ENCODE results near the gene ARHGEF40.
"Not testable (repeated sequence)": the region's sequence is repeated elsewhere in the genome, so short reads cannot be mapped to it uniquely, and the experiment has no call there.

The ARHGEF40 gene

DNA sequence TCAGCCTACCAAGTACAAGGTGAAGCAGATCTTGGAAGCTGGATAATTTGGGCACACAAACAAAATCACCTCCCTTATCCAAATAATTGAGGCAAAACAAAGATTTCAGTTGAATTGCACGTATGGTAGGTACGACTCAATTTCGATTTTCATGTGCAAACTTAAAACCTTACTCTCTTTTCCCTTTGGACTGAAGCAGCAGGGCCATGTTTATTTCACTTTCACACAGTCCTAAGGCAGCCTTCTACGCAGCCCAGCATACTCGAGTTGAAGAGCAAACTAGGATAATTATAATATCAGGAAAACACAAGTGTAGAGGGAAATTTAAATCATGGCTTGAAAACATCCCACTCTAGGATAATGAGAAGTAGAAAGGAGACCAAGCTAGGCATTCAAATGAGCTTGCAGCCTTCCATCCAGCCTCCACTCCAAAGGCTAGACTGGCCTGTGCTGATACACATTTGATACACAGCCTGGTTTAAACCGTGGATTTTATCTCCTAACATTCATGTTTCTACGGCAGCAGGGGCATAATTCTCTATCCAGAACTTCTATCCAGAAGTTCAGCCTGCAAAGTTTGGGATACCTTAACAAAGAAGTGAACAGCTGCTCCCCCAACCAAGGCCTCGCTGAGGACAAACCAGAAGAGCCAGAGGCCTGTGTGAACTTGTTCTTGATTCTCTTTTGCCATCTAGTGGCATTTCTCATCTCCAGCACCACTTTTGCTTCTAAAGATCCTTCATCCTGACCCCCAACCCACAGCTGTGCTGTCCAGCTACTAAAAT, 30.3 kb upstream of the ARHGEF40 start:
- DNase-seq (ENCODE audit: low spot score) = no peak

- DNase-seq (ENCODE audit: low spot score) = no peak
Observed at GRCh38 chr14:21040370-21040925, 29.7 kb upstream of the ARHGEF40 start.

- not testable (repeated sequence) for DNase-seq (ENCODE audit: low spot score)
Observed at GRCh38 chr14:21040941-21041340, 29.2 kb upstream of the ARHGEF40 start.

DNA sequence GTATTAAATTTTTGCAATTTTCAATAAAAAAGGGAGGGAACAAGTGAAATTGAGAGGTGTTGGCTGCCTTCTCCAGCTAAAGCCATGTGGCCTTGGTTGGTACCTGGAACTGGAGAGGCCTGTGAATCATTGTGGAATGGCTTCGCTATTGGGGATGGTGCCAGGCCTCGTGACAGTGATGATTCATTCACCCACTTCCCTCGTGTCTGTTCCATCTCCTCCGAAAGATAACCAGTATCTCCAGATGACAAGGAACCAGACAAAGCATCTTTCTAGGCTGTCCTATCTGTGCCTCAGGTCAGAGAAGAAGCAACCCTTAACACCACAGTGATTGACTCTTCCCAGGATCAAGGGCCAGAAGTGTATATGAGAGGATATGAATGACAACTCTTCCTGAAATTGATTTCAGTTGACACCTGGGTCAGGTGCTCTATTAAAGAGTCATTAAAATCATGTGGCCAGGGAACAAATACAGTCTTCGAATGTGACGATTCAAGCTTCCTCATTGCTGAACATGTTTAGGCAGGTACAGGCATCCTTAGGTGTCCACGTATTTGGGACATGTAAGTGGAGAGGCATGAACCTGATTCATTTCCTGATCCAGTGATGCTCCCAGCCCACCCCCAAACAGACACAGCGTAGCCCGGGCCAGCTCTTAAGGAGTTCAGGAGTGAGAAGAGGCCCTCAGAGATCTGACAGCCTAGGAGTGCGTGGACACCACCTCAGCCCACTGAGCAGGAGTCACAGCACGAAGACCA, 28.2 kb upstream of the ARHGEF40 start, which contains the start of gene RNASE7:
RNASE7 (plus strand) TSS at position 687 of the 758 bp plus-strand sequence. CDS start 631 bp downstream, outside the sequence.
- no peak for DNase-seq (ENCODE audit: low spot score)

DNA sequence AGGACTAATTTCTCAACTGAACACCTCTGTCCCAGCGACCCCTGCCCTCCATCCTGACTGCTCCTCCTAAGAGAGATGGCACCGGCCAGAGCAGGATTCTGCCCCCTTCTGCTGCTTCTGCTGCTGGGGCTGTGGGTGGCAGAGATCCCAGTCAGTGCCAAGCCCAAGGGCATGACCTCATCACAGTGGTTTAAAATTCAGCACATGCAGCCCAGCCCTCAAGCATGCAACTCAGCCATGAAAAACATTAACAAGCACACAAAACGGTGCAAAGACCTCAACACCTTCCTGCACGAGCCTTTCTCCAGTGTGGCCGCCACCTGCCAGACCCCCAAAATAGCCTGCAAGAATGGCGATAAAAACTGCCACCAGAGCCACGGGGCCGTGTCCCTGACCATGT, 27.2 kb upstream of the ARHGEF40 start:
- no peak for DNase-seq (ENCODE audit: low spot score)

DNA sequence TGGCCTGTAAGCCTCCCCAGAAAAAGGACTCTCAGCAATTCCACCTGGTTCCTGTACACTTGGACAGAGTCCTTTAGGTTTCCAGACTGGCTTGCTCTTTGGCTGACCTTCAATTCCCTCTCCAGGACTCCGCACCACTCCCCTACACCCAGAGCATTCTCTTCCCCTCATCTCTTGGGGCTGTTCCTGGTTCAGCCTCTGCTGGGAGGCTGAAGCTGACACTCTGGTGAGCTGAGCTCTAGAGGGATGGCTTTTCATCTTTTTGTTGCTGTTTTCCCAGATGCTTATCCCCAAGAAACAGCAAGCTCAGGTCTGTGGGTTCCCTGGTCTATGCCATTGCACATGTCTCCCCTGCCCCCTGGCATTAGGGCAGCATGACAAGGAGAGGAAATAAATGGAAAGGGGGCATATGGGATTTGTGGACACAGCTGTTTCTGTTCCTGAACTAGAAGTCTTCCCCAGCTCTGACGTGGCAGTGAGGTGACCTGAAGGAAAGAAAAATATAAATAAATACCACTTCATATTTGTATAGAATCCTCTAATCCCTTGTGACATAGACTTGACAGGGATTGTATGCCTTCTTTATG, 26.6 kb upstream of the ARHGEF40 start:
- DNase-seq (ENCODE audit: low spot score) = no peak

GRCh38 chr14:21043974-21044618, 26.0 kb upstream of the ARHGEF40 start:
- no peak for DNase-seq (ENCODE audit: low spot score)

- no peak for DNase-seq (ENCODE audit: low spot score)
Observed at GRCh38 chr14:21047378-21047781, 22.7 kb upstream of the ARHGEF40 start.

DNA sequence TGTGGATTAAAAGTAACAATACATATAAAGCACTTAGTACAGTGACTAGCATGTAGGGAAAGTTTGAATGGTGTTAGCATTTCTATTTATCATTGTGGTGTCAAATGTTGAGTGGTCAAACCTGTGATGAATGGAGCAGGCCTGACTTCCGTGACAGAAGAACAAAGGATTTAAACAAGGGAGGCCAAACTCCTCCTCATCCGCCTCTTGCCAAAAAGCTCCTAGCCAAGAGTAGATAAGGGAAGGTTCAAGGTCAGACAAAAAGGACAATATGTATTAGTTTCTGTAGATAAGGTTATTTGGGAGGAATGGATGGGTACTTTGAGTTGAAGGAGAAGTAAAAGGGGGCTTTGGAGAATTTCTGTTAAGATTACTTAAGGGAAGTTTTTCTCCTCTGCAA, 21.5 kb upstream of the ARHGEF40 start:
- no peak for DNase-seq (ENCODE audit: low spot score)

GRCh38 chr14:21049271-21049673, 20.8 kb upstream of the ARHGEF40 start:
- DNase-seq (ENCODE audit: low spot score) = no peak

GRCh38 chr14:21050597-21050996, 19.5 kb upstream of the ARHGEF40 start:
- no peak for DNase-seq (ENCODE audit: low spot score)

DNA sequence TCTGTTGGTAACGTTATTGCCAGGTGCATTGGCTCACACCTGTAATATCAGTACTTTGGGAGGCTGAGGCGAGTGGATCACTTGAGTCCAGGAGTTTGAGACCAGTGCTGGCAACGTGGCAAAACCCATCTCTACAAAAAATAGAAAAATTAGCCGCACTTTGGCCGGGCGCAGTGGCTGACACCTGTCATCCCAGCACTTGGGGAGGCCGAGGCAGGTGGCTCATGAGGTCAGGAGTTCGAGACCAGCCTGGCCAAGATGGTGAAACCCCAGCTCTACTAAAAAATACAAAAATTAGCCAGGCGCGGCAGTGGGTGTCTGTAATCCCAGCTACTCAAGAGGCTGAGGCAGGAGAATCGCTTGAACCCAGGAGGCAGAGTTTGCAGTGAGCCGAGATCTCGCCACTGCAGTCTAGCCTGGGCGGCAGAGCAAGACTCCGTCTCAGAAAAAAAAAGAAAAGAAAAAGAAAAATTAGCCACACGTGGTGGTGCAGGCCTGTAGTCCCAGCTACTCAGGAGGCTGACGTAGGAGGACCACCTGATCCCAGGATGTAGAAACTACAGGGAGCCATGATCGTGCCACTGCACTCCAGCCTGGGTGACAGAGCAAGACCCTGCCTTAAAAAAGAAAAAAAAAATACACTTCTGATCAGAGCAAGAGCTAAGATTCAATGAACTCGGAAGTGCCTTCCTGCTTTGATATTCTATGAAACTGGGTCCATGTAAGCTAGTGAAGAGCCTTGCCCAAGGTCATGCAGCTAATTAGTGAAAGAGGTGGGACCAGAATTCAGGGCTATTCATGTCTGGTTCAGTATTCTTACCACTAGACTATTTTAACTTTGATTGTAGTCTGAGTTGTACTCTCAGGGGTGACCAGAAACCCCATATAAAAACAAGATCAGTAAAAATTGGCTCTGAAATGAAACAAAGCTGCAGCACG, 16.7 kb upstream of the ARHGEF40 start:
- DNase-seq (ENCODE audit: low spot score) = no peak

- DNase-seq (ENCODE audit: low spot score) = no peak
Observed at GRCh38 chr14:21054123-21054767, 15.9 kb upstream of the ARHGEF40 start.

GRCh38 chr14:21054768-21055145, 15.3 kb upstream of the ARHGEF40 start:
- DNase-seq (ENCODE audit: low spot score) = no peak

- DNase-seq (ENCODE audit: low spot score) = no peak
Observed at GRCh38 chr14:21055432-21056117, 14.5 kb upstream of the ARHGEF40 start.

DNA sequence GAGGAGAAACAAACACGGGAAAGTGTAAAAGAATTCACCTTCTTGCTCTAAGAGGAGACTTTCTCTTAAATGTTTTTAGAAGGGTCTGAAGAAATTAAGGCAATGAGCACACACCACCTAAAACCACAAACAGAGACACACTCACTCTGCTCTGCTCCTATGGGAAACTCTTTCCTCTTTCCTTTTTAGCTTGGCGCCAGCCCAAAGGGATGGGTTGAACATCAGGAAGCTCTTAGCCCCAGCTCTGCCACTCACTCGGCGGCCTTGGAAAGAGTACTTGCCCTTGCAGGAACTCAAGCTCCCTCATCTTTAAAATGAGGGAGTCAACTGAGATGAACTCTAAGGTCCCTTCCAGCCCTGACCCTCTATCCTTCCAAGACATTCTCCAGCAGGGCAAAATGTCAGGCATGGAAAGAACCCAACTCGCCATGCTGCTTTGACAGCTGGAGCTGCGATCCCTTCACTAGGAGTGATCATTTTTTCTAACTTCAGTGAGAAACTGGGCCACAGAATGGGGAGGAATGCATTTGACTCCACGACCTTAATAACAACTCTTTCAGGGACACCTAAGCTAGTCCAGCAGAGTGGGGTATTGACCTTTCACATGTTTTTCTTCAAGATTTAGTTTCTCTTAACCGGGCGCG, 13.5 kb upstream of the ARHGEF40 start:
- DNase-seq (ENCODE audit: low spot score) = no peak

DNA sequence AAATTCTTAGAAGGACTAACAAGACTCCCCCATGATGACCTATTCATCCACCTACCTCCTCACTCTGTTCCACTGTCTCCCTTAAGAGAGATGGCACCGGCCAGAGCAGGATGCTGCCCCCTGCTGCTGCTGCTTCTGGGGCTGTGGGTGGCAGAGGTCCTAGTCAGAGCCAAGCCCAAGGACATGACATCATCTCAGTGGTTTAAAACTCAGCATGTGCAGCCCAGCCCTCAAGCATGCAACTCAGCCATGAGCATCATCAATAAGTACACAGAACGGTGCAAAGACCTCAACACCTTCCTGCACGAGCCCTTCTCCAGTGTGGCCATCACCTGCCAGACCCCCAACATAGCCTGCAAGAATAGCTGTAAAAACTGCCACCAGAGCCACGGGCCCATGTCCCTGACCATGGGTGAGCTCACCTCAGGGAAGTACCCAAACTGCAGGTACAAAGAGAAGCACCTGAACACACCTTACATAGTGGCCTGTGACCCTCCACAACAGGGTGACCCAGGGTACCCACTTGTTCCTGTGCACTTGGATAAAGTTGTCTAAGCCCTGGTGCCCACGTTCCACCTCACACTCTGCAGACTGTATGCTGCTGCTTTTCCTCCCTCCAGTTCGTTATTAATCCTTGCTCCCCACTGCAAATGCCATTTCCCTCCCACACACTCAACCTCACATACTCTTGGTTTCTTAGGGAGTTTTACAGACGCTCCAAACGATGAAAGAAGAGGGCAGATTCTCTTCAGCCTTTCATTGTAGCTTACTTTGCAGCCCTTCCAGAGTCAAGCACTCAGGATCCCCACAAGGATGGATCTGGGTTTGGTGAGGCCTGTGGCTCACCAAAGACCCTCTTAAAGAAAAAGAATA, 12.1 kb upstream of the ARHGEF40 start, which contains the start of gene RNASE8:
RNASE8 (plus strand) TSS at position 20 of the 873 bp plus-strand sequence; CDS start at position 91, 71 bp downstream.
- no peak for DNase-seq (ENCODE audit: low spot score)

GRCh38 chr14:21058903-21059302, 11.2 kb upstream of the ARHGEF40 start:
- DNase-seq (ENCODE audit: low spot score) = no peak
